ENCODE measurements around the gene WEE1.

Gene WEE1

GRCh38 chr11:9624448-9624847 is 51.0 kb downstream of the WEE1 start:
- Histone ChIP-seq H3K4me3 (ENCODE audit: insufficient read depth, low read length, poor library complexity, severe bottlenecking) (no peak overlapping the region), H3K9ac (ENCODE audit: low read length) (0 out of 2 replicates have a peak overlapping the region, but pooled peaks have one; percentile 9), H3K9me2 (replicated peaks; ENCODE audit: insufficient read depth, low read length) (no peaks in the 10 kb centered on the region), H3K27me3 (ENCODE audit: low read length) (no peaks in the 10 kb centered on the region), H3K36me3 (ENCODE audit: low read length) (no peaks in the 10 kb centered on the region), H2AFZ (ENCODE audit: low read depth, low read length, severe bottlenecking) (no peak overlapping the region), H4K20me1 (ENCODE audit: low read depth, low read length) (no peaks in the 10 kb centered on the region), H3K79me2 (ENCODE audit: insufficient read depth, low read length) (no peaks in the 10 kb centered on the region), H3F3A (ENCODE audit: insufficient read depth) (peaks cover 26% of the 10 kb centered on the region), H3K4me2 (ENCODE audit: low read depth, low read length, poor library complexity, severe bottlenecking) (peak overlapping the region; percentile 3), H3K27ac (ENCODE audit: low read depth, low read length) (peak overlapping the region; percentile 43), H3K9me3 (ENCODE audit: insufficient read depth, low read length) (no peaks in the 10 kb centered on the region)
- no peak for TF ChIP-seq EZH2phosphoT487 (conservative IDR thresholded peaks at IDR 0.05; ENCODE audit: low read length)
- no peak for TF ChIP-seq CTCF (IDR thresholded peaks at IDR 0.05; ENCODE audit: insufficient read depth, low read length, poor library complexity, severe bottlenecking)

- no peak overlapping the region for H3K27ac ChIP-seq (ENCODE audit: low read depth, low read length)
- H3K4me2 ChIP-seq (ENCODE audit: low read depth, low read length, poor library complexity, severe bottlenecking), result no peak overlapping the region
- no peak overlapping the region for H2AFZ ChIP-seq (ENCODE audit: low read depth, low read length, severe bottlenecking)
- no peak overlapping the region for H3K4me3 ChIP-seq (ENCODE audit: insufficient read depth, low read length, poor library complexity, severe bottlenecking)
- no peak overlapping the region for H3K9ac ChIP-seq (ENCODE audit: low read length)
- no peaks in the 10 kb centered on the region for H3K27me3 ChIP-seq (ENCODE audit: low read length)
- H3K36me3 ChIP-seq (ENCODE audit: low read length), result no peaks in the 10 kb centered on the region
- TF ChIP-seq CTCF (IDR thresholded peaks at IDR 0.05; ENCODE audit: insufficient read depth, low read length, poor library complexity, severe bottlenecking) (no peak), EZH2phosphoT487 (conservative IDR thresholded peaks at IDR 0.05; ENCODE audit: low read length) (no peak)
- no peaks in the 10 kb centered on the region for H3K79me2 ChIP-seq (ENCODE audit: insufficient read depth, low read length)
- peaks cover 20% of the 10 kb centered on the region for H3F3A ChIP-seq (ENCODE audit: insufficient read depth)
- H3K9me3 ChIP-seq (ENCODE audit: insufficient read depth, low read length), result no peaks in the 10 kb centered on the region
- no peaks in the 10 kb centered on the region for H4K20me1 ChIP-seq (ENCODE audit: low read depth, low read length)
- no peaks in the 10 kb centered on the region for H3K9me2 ChIP-seq (replicated peaks; ENCODE audit: insufficient read depth, low read length)
Measured at GRCh38 chr11:9625162-9625561, 51.7 kb downstream of the WEE1 start.

- Histone ChIP-seq H3K9me3 (ENCODE audit: insufficient read depth, low read length) (no peaks in the 10 kb centered on the region), H3K9me2 (replicated peaks; ENCODE audit: insufficient read depth, low read length) (no peaks in the 10 kb centered on the region), H3K27me3 (ENCODE audit: low read length) (no peaks in the 10 kb centered on the region), H3K9ac (ENCODE audit: low read length) (no peak overlapping the region), H3F3A (ENCODE audit: insufficient read depth) (peaks cover 20% of the 10 kb centered on the region), H3K27ac (ENCODE audit: low read depth, low read length) (no peak overlapping the region), H3K4me3 (ENCODE audit: insufficient read depth, low read length, poor library complexity, severe bottlenecking) (no peak overlapping the region), H3K4me2 (ENCODE audit: low read depth, low read length, poor library complexity, severe bottlenecking) (no peak overlapping the region), H2AFZ (ENCODE audit: low read depth, low read length, severe bottlenecking) (no peak overlapping the region), H3K79me2 (ENCODE audit: insufficient read depth, low read length) (no peaks in the 10 kb centered on the region), H3K36me3 (ENCODE audit: low read length) (no peaks in the 10 kb centered on the region), H4K20me1 (ENCODE audit: low read depth, low read length) (no peaks in the 10 kb centered on the region)
- TF ChIP-seq EZH2phosphoT487 (conservative IDR thresholded peaks at IDR 0.05; ENCODE audit: low read length), result no peak
- TF ChIP-seq CTCF (IDR thresholded peaks at IDR 0.05; ENCODE audit: insufficient read depth, low read length, poor library complexity, severe bottlenecking), result no peak
Measured at GRCh38 chr11:9625728-9626127, 52.3 kb downstream of the WEE1 start.

Measured in SU-DHL-6 (cell line).